ENCODE data around the gene MZT2B.
"Not testable (repeated sequence)": the region's sequence is repeated elsewhere in the genome, so short reads cannot be mapped to it uniquely, and the experiment has no call there.

DNA sequence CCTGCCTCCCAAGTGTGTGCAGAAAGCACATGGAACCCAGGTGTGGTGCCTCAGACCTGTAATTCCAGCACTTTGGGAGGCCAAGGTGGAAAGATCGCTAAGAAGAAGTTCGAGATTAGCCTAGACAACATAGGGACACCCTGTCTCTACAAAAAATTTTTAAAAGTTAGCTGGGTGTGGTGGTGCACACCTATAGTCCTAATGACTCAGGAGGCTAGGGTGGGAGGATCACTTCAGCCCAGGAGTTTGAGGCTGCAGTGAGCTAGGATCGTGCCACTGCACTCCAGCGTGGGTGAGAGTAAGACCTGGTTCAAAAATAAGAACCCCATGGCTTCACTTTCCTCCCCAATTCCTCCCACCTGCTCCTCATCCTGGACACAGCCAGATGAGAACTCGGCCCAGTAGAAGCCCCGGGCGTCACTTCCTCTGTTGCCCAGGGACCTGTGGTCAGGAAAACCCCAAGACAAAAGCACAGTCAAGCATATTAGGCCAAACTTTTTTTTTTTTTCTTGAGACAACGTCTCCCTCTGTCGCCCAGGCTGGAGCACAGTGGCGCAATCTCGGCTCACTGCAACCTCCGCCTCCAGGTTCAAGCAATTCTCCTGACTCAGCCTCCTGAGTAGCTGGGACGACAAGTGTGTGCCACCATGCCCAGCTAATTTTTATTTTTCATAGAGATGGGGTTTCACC lies 24.1 kb upstream of the MZT2B start:
- TF ChIP-seq CTCF (IDR thresholded peaks at IDR 0.05; ENCODE audit: low read depth, low read length, poor library complexity, severe bottlenecking); EZH2phosphoT487 (IDR thresholded peaks at IDR 0.05; ENCODE audit: borderline replicate concordance, low read length): not testable (repeated sequence)
